Measurements from ENCODE around the gene SCAPER. TPM values are rescaled to one million over a fixed set of nuclear protein-coding genes. Genes with fewer than 3 reads are reported as not detected.
"Not testable (repeated sequence)": the region's sequence is repeated elsewhere in the genome, so short reads cannot be mapped to it uniquely, and the experiment has no call there.

SCAPER gene
- total RNA-seq, 1 donor from 2014 or later = 22.8 TPM

GRCh38 chr15:76732321-76732720 lies 172.8 kb downstream of the SCAPER start:
- H3K27me3 Mint-ChIP-seq (ENCODE audit: low read depth); H3K9me3 Mint-ChIP-seq; H3K4me1 Mint-ChIP-seq (ENCODE audit: low read depth); intact Hi-C loops (cut with micrococcal nuclease); H3K4me3 Mint-ChIP-seq (ENCODE audit: low read depth); H3K27ac Mint-ChIP-seq; DNase-seq (ENCODE audit: low spot score): not testable (repeated sequence)
- H3K36me3 Mint-ChIP-seq (ENCODE audit: low read depth) = peaks cover 20% of the 10 kb centered on the region

GRCh38 chr15:76730262-76730661 lies 174.9 kb downstream of the SCAPER start:
- H3K4me3 Mint-ChIP-seq (ENCODE audit: low read depth) = no peak overlapping the region
- H3K36me3 Mint-ChIP-seq (ENCODE audit: low read depth) = peaks cover 36% of the 10 kb centered on the region
- DNase-seq (ENCODE audit: low spot score) = no peak
- H3K9me3 Mint-ChIP-seq = peaks cover 6% of the 10 kb centered on the region
- intact Hi-C loops (cut with micrococcal nuclease) = no loop called here
- no peak overlapping the region for H3K27ac Mint-ChIP-seq
- no peaks in the 10 kb centered on the region for H3K27me3 Mint-ChIP-seq (ENCODE audit: low read depth)
- no peaks in the 10 kb centered on the region for H3K4me1 Mint-ChIP-seq (ENCODE audit: low read depth)

GRCh38 chr15:76718863-76719262 lies 186.3 kb downstream of the SCAPER start:
- Mint-ChIP-seq H3K36me3 (ENCODE audit: low read depth) (peaks cover 33% of the 10 kb centered on the region), H3K4me3 (ENCODE audit: low read depth) (no peak overlapping the region), H3K4me1 (ENCODE audit: low read depth) (no peaks in the 10 kb centered on the region), H3K9me3 (peaks cover 45% of the 10 kb centered on the region), H3K27ac (no peak overlapping the region), H3K27me3 (ENCODE audit: low read depth) (no peaks in the 10 kb centered on the region)
- intact Hi-C loops (cut with micrococcal nuclease) = no loop called here
- DNase-seq (ENCODE audit: low spot score) = no peak

GRCh38 chr15:76714950-76715349 lies 190.2 kb downstream of the SCAPER start:
- H3K9me3 Mint-ChIP-seq = peaks cover 37% of the 10 kb centered on the region
- H3K4me3 Mint-ChIP-seq (ENCODE audit: low read depth) = no peak overlapping the region
- peaks cover 33% of the 10 kb centered on the region for H3K36me3 Mint-ChIP-seq (ENCODE audit: low read depth)
- no peak for DNase-seq (ENCODE audit: low spot score)
- H3K4me1 Mint-ChIP-seq (ENCODE audit: low read depth) = no peaks in the 10 kb centered on the region
- intact Hi-C loops (cut with micrococcal nuclease) = no loop called here
- H3K27me3 Mint-ChIP-seq (ENCODE audit: low read depth) = no peaks in the 10 kb centered on the region
- H3K27ac Mint-ChIP-seq = no peak overlapping the region

- Mint-ChIP-seq H3K9me3 (peaks cover 29% of the 10 kb centered on the region), H3K27ac (no peak overlapping the region), H3K4me1 (ENCODE audit: low read depth) (no peaks in the 10 kb centered on the region), H3K27me3 (ENCODE audit: low read depth) (no peaks in the 10 kb centered on the region), H3K4me3 (ENCODE audit: low read depth) (no peak overlapping the region), H3K36me3 (ENCODE audit: low read depth) (peaks cover 24% of the 10 kb centered on the region)
- intact Hi-C loops (cut with micrococcal nuclease) = no loop called here
- no peak for DNase-seq (ENCODE audit: low spot score)
Observed at GRCh38 chr15:76711351-76711827, 193.8 kb downstream of the SCAPER start.

GRCh38 chr15:76704032-76704431 lies 201.1 kb downstream of the SCAPER start:
- Mint-ChIP-seq H3K9me3 (peaks cover 17% of the 10 kb centered on the region), H3K36me3 (ENCODE audit: low read depth) (peaks cover 33% of the 10 kb centered on the region)
- H3K27ac Mint-ChIP-seq; H3K4me3 Mint-ChIP-seq (ENCODE audit: low read depth); H3K4me1 Mint-ChIP-seq (ENCODE audit: low read depth); H3K27me3 Mint-ChIP-seq (ENCODE audit: low read depth); DNase-seq (ENCODE audit: low spot score); intact Hi-C loops (cut with micrococcal nuclease): not testable (repeated sequence)

- Mint-ChIP-seq H3K27ac (no peak overlapping the region), H3K4me3 (ENCODE audit: low read depth) (no peak overlapping the region), H3K27me3 (ENCODE audit: low read depth) (no peaks in the 10 kb centered on the region), H3K36me3 (ENCODE audit: low read depth) (peaks cover 19% of the 10 kb centered on the region), H3K9me3 (no peaks in the 10 kb centered on the region), H3K4me1 (ENCODE audit: low read depth) (no peaks in the 10 kb centered on the region)
- intact Hi-C loops (cut with micrococcal nuclease) = no loop called here
- no peak for DNase-seq (ENCODE audit: low spot score)
Observed at GRCh38 chr15:76696840-76697239, 208.3 kb downstream of the SCAPER start.

- H3K4me1 Mint-ChIP-seq (ENCODE audit: low read depth); DNase-seq (ENCODE audit: low spot score); H3K9me3 Mint-ChIP-seq; intact Hi-C loops (cut with micrococcal nuclease); H3K27ac Mint-ChIP-seq; H3K4me3 Mint-ChIP-seq (ENCODE audit: low read depth); H3K36me3 Mint-ChIP-seq (ENCODE audit: low read depth); H3K27me3 Mint-ChIP-seq (ENCODE audit: low read depth): not testable (repeated sequence)
Observed at GRCh38 chr15:76692546-76692945, 212.6 kb downstream of the SCAPER start.

- H3K36me3 Mint-ChIP-seq (ENCODE audit: low read depth); intact Hi-C loops (cut with micrococcal nuclease): not testable (repeated sequence)
Observed at GRCh38 chr15:76687592-76687991, 217.5 kb downstream of the SCAPER start.

GRCh38 chr15:76684002-76684401 lies 221.1 kb downstream of the SCAPER start:
- H3K9me3 Mint-ChIP-seq = peaks cover 7% of the 10 kb centered on the region
- intact Hi-C loops (cut with micrococcal nuclease) = no loop called here

More at GRCh38 chr15:76687592-76687991, 217.5 kb downstream of the SCAPER start:
- not testable (repeated sequence) for H3K27ac Mint-ChIP-seq; DNase-seq (ENCODE audit: low spot score); H3K9me3 Mint-ChIP-seq; H3K27me3 Mint-ChIP-seq (ENCODE audit: low read depth); H3K4me3 Mint-ChIP-seq (ENCODE audit: low read depth); H3K4me1 Mint-ChIP-seq (ENCODE audit: low read depth)

GRCh38 chr15:76682833-76683232 lies 222.3 kb downstream of the SCAPER start:
- no peaks in the 10 kb centered on the region for H3K27me3 Mint-ChIP-seq (ENCODE audit: low read depth)
- no peak overlapping the region for H3K27ac Mint-ChIP-seq
- intact Hi-C loops (cut with micrococcal nuclease) = no loop called here
- H3K4me1 Mint-ChIP-seq (ENCODE audit: low read depth) = no peaks in the 10 kb centered on the region
- no peak for DNase-seq (ENCODE audit: low spot score)
- no peaks in the 10 kb centered on the region for H3K36me3 Mint-ChIP-seq (ENCODE audit: low read depth)
- peaks cover 7% of the 10 kb centered on the region for H3K9me3 Mint-ChIP-seq
- no peak overlapping the region for H3K4me3 Mint-ChIP-seq (ENCODE audit: low read depth)

More at GRCh38 chr15:76684002-76684401, 221.1 kb downstream of the SCAPER start:
- Mint-ChIP-seq H3K4me1 (ENCODE audit: low read depth) (no peaks in the 10 kb centered on the region), H3K27ac (no peak overlapping the region), H3K36me3 (ENCODE audit: low read depth) (peaks cover 2% of the 10 kb centered on the region), H3K27me3 (ENCODE audit: low read depth) (no peaks in the 10 kb centered on the region), H3K4me3 (ENCODE audit: low read depth) (no peak overlapping the region)
- DNase-seq (ENCODE audit: low spot score) = no peak

GRCh38 chr15:76682259-76682658 lies 222.9 kb downstream of the SCAPER start:
- no peaks in the 10 kb centered on the region for H3K36me3 Mint-ChIP-seq (ENCODE audit: low read depth)
- H3K4me1 Mint-ChIP-seq (ENCODE audit: low read depth) = no peaks in the 10 kb centered on the region
- no peaks in the 10 kb centered on the region for H3K27me3 Mint-ChIP-seq (ENCODE audit: low read depth)
- peaks cover 7% of the 10 kb centered on the region for H3K9me3 Mint-ChIP-seq
- intact Hi-C loops (cut with micrococcal nuclease) = no loop called here
- no peak overlapping the region for H3K27ac Mint-ChIP-seq
- no peak for DNase-seq (ENCODE audit: low spot score)
- no peak overlapping the region for H3K4me3 Mint-ChIP-seq (ENCODE audit: low read depth)

- H3K9me3 Mint-ChIP-seq = no peaks in the 10 kb centered on the region
- no peaks in the 10 kb centered on the region for H3K4me1 Mint-ChIP-seq (ENCODE audit: low read depth)
- H3K36me3 Mint-ChIP-seq (ENCODE audit: low read depth) = no peaks in the 10 kb centered on the region
- no peak overlapping the region for H3K4me3 Mint-ChIP-seq (ENCODE audit: low read depth)
- no peak overlapping the region for H3K27ac Mint-ChIP-seq
- intact Hi-C loops (cut with micrococcal nuclease) = no loop called here
- no peak for DNase-seq (ENCODE audit: low spot score)
- no peaks in the 10 kb centered on the region for H3K27me3 Mint-ChIP-seq (ENCODE audit: low read depth)
Observed at GRCh38 chr15:76678766-76679165, 226.4 kb downstream of the SCAPER start.

GRCh38 chr15:76674883-76675282 lies 230.3 kb downstream of the SCAPER start:
- Mint-ChIP-seq H3K36me3 (ENCODE audit: low read depth) (no peaks in the 10 kb centered on the region), H3K27ac (no peak overlapping the region), H3K4me3 (ENCODE audit: low read depth) (no peak overlapping the region), H3K27me3 (ENCODE audit: low read depth) (peaks cover 2% of the 10 kb centered on the region), H3K4me1 (ENCODE audit: low read depth) (no peaks in the 10 kb centered on the region), H3K9me3 (no peaks in the 10 kb centered on the region)
- intact Hi-C loops (cut with micrococcal nuclease) = no loop called here
- no peak for DNase-seq (ENCODE audit: low spot score)
